HEK293 (cell line): ENCODE data around the gene DICER1.

Source experiments
- OVOL3 ChIP-seq: fragments of 450-650 bp; formaldehyde crosslinking; IDR thresholded peaks from 2 replicates; pipeline ENCODE4 v1.5.1; 2016; ENCODE audit warnings: missing biosample characterization, missing genetic modification characterization
- ZBTB7A ChIP-seq: fragments of 450-650 bp; formaldehyde crosslinking; IDR thresholded peaks from 2 replicates; pipeline ENCODE4 v1.5.1; 2016; ENCODE audit warnings: low read depth, missing biosample characterization, missing genetic modification characterization
- ZNF138 ChIP-seq: fragments of 450-650 bp; formaldehyde crosslinking; IDR thresholded peaks from 2 replicates; pipeline ENCODE4 v1.5.1; 2016; ENCODE audit warnings: missing biosample characterization, missing genetic modification characterization, borderline replicate concordance
- ZNF155 ChIP-seq: fragments of 450-650 bp; formaldehyde crosslinking; IDR thresholded peaks from 2 replicates; pipeline ENCODE4 v1.5.1; 2016; ENCODE audit warnings: missing biosample characterization, missing genetic modification characterization
- ZNF214 ChIP-seq: fragments of 450-650 bp; formaldehyde crosslinking; IDR thresholded peaks from 2 replicates; pipeline ENCODE4 v1.5.1; 2017; ENCODE audit warnings: missing biosample characterization, mild to moderate bottlenecking, missing genetic modification characterization, borderline replicate concordance
- ZNF24 ChIP-seq: fragments of 450-650 bp; formaldehyde crosslinking; IDR thresholded peaks from 2 replicates; pipeline ENCODE4 v1.5.1; 2016; ENCODE audit warnings: missing biosample characterization, missing genetic modification characterization
- ZNF274 ChIP-seq, 2 experiments: fragments of 200-500 bp in 1 of 2; fragments of 450-650 bp in 1 of 2; sonication (Bioruptor generic) in 1 of 2; formaldehyde crosslinking in 1 of 2; IDR thresholded peaks; 2 replicates each; pipeline versions ENCODE4 v1.5.1 to v1.6.1; 2014 to 2016; ENCODE audit warnings: borderline replicate concordance in 1 of 2, inconsistent platforms in 1 of 2, low read length in 1 of 2, missing biosample characterization in 1 of 2, missing genetic modification characterization in 1 of 2
- TF ChIP-seq, protein P1 (sequence below): fragments of 450-650 bp; formaldehyde crosslinking; IDR thresholded peaks from 2 replicates; pipeline ENCODE4 v1.5.1; 2016; ENCODE audit warnings: missing biosample characterization, missing genetic modification characterization
- TF ChIP-seq, protein P2 (sequence below): fragments of 450-650 bp; formaldehyde crosslinking; IDR thresholded peaks from 2 replicates; pipeline ENCODE4 v1.5.1; 2016; ENCODE audit warnings: missing biosample characterization, missing genetic modification characterization, low read depth
- TF ChIP-seq, protein P3 (sequence below): fragments of 450-650 bp; formaldehyde crosslinking; IDR thresholded peaks from 2 replicates; pipeline ENCODE4 v1.5.1; 2016; ENCODE audit warnings: missing biosample characterization, missing genetic modification characterization
- TF ChIP-seq, protein P4 (sequence below): fragments of 450-650 bp; formaldehyde crosslinking; IDR thresholded peaks from 2 replicates; pipeline ENCODE4 v1.5.1; 2016; ENCODE audit warnings: missing biosample characterization, missing genetic modification characterization
- TF ChIP-seq, protein P5 (sequence below): fragments of 450-650 bp; formaldehyde crosslinking; optimal IDR thresholded peaks from 2 replicates; pipeline ENCODE3; 2016; ENCODE audit warnings: missing biosample characterization, mild to moderate bottlenecking, missing genetic modification characterization

DNA sequence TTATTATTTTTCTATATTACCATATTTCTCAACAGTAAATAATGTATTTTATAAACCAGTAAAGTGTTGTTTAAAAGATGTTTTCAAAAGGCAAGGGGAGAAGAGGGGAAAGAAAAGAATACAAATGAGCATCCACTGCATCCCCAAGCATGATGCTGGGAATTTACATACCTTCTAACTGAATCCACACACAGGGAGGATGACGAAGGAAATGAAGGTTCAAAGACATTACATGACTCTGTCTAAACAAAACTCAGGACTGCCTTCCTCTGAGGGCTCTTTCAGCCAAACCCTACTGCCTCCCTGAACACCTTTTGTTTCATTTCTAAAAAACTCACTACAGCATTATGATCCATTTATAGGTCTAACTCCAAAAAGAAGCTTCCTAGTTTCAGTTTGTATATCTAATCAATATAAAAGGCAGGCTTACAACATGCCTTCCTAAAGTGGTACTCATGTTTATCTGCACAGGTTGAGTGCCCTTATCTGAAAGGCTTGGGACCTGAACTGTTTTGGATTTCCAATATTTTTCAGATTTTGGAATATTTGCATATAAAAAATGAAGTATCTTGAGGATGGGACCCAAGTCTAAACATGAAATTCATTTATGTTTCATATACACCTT is 30.3 kb downstream of the DICER1 start:
- TF ChIP-seq, protein P1, sequence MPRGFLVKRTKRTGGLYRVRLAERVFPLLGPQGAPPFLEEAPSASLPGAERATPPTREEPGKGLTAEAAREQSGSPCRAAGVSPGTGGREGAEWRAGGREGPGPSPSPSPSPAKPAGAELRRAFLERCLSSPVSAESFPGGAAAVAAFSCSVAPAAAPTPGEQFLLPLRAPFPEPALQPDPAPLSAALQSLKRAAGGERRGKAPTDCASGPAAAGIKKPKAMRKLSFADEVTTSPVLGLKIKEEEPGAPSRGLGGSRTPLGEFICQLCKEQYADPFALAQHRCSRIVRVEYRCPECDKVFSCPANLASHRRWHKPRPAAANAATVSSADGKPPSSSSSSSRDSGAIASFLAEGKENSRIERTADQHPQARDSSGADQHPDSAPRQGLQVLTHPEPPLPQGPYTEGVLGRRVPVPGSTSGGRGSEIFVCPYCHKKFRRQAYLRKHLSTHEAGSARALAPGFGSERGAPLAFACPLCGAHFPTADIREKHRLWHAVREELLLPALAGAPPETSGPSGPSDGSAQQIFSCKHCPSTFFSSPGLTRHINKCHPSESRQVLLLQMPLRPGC (tag by site-specific recombination): no peak
- TF ChIP-seq OVOL3 (tag by site-specific recombination): no peak
- TF ChIP-seq ZNF155 (tag by site-specific recombination): no peak
- TF ChIP-seq, protein P2, sequence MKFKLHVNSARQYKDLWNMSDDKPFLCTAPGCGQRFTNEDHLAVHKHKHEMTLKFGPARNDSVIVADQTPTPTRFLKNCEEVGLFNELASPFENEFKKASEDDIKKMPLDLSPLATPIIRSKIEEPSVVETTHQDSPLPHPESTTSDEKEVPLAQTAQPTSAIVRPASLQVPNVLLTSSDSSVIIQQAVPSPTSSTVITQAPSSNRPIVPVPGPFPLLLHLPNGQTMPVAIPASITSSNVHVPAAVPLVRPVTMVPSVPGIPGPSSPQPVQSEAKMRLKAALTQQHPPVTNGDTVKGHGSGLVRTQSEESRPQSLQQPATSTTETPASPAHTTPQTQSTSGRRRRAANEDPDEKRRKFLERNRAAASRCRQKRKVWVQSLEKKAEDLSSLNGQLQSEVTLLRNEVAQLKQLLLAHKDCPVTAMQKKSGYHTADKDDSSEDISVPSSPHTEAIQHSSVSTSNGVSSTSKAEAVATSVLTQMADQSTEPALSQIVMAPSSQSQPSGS (tag by site-specific recombination): no peak
- TF ChIP-seq ZNF214 (tag by site-specific recombination): no peak
- no peak for TF ChIP-seq ZBTB7A (tag by site-specific recombination)
- TF ChIP-seq, protein P3, sequence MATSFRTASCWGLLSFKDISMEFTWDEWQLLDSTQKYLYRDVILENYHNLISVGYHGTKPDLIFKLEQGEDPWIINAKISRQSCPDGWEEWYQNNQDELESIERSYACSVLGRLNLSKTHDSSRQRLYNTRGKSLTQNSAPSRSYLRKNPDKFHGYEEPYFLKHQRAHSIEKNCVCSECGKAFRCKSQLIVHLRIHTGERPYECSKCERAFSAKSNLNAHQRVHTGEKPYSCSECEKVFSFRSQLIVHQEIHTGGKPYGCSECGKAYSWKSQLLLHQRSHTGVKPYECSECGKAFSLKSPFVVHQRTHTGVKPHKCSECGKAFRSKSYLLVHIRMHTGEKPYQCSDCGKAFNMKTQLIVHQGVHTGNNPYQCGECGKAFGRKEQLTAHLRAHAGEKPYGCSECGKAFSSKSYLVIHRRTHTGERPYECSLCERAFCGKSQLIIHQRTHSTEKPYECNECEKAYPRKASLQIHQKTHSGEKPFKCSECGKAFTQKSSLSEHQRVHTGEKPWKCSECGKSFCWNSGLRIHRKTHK (tag by site-specific recombination): no peak
- no peak for TF ChIP-seq ZNF24 (tag by site-specific recombination)
- TF ChIP-seq ZNF274 (IDR thresholded peaks at IDR 0.05; ENCODE audit: low read length): no peak
- TF ChIP-seq ZNF274 (tag by site-specific recombination; IDR thresholded peaks at IDR 0.05; ENCODE audit: borderline replicate concordance): no peak
- no peak for TF ChIP-seq ZNF138
- TF ChIP-seq, protein P4, sequence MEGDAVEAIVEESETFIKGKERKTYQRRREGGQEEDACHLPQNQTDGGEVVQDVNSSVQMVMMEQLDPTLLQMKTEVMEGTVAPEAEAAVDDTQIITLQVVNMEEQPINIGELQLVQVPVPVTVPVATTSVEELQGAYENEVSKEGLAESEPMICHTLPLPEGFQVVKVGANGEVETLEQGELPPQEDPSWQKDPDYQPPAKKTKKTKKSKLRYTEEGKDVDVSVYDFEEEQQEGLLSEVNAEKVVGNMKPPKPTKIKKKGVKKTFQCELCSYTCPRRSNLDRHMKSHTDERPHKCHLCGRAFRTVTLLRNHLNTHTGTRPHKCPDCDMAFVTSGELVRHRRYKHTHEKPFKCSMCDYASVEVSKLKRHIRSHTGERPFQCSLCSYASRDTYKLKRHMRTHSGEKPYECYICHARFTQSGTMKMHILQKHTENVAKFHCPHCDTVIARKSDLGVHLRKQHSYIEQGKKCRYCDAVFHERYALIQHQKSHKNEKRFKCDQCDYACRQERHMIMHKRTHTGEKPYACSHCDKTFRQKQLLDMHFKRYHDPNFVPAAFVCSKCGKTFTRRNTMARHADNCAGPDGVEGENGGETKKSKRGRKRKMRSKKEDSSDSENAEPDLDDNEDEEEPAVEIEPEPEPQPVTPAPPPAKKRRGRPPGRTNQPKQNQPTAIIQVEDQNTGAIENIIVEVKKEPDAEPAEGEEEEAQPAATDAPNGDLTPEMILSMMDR (tag by site-specific recombination): no peak
- TF ChIP-seq, protein P5, sequence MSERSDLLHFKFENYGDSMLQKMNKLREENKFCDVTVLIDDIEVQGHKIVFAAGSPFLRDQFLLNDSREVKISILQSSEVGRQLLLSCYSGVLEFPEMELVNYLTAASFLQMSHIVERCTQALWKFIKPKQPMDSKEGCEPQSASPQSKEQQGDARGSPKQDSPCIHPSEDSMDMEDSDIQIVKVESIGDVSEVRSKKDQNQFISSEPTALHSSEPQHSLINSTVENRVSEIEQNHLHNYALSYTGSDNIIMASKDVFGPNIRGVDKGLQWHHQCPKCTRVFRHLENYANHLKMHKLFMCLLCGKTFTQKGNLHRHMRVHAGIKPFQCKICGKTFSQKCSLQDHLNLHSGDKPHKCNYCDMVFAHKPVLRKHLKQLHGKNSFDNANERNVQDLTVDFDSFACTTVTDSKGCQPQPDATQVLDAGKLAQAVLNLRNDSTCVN (tag by site-specific recombination): no peak
